D341Med (cell line): ENCODE data around the gene HOMEZ.
"Not testable (repeated sequence)": the region's sequence is repeated elsewhere in the genome, so short reads cannot be mapped to it uniquely, and the experiment has no call there.

Experiments
- DNase-seq: peaks from one replicate; pipeline ENCODE4 v3.0.0; 2012; ENCODE audit warnings: low spot score

Gene HOMEZ

GRCh38 chr14:23286020-23286901, at the start of gene HOMEZ:
TSS of gene HOMEZ (minus strand) at chr14:23286132. CDS start at chr14:23285952, 180 bp downstream.
- DNase-seq: peak; percentile 98

- no peak for DNase-seq
These were observed 49.7 kb upstream of the HOMEZ start for GRCh38 chr14:23335623-23336022.

- DNase-seq: peak; percentile 72
These were observed 42.2 kb upstream of the HOMEZ start for GRCh38 chr14:23327947-23328744.

- no peak for DNase-seq
These were observed 40.8 kb upstream of the HOMEZ start for GRCh38 chr14:23326491-23327332.

GRCh38 chr14:23325746-23326145, 39.8 kb upstream of the HOMEZ start:
- not testable (repeated sequence) for DNase-seq

- no peak for DNase-seq
These were observed 39.1 kb upstream of the HOMEZ start for GRCh38 chr14:23324993-23325392.

- DNase-seq: no peak
These were observed 38.5 kb upstream of the HOMEZ start for GRCh38 chr14:23324455-23324846.

GRCh38 chr14:23323838-23324454, 38.0 kb upstream of the HOMEZ start:
- no peak for DNase-seq

GRCh38 chr14:23322568-23323517, 36.9 kb upstream of the HOMEZ start:
- no peak for DNase-seq

GRCh38 chr14:23321572-23322547, 35.9 kb upstream of the HOMEZ start:
- DNase-seq: peak; percentile 69

- DNase-seq: peak; percentile 97
These were observed 34.9 kb upstream of the HOMEZ start, which contains the start of gene PABPN1 for GRCh38 chr14:23320584-23321571. TSS of gene PABPN1 (plus strand) at chr14:23321457. CDS start at chr14:23321470, 13 bp downstream.

GRCh38 chr14:23319746-23320583, 34.0 kb upstream of the HOMEZ start:
- DNase-seq: no peak

GRCh38 chr14:23316300-23316699, 30.4 kb upstream of the HOMEZ start:
- DNase-seq: no peak

- DNase-seq: no peak
These were observed 24.6 kb upstream of the HOMEZ start for GRCh38 chr14:23310546-23310945.

- DNase-seq: no peak
These were observed 23.0 kb upstream of the HOMEZ start for GRCh38 chr14:23308721-23309445.
